SIG-M5 treated with dmso at 0.1 percent for 504 hours (cell line): ENCODE results near the gene CLRN3.

ENCODE experiments used
- DNase-seq: peaks from one replicate; lab custom pipeline; 2025; ENCODE audit not compliant: unreplicated experiment; lab: John Stamatoyannopoulos, UW

Gene CLRN3, protein sequence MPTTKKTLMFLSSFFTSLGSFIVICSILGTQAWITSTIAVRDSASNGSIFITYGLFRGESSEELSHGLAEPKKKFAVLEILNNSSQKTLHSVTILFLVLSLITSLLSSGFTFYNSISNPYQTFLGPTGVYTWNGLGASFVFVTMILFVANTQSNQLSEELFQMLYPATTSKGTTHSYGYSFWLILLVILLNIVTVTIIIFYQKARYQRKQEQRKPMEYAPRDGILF

DNA sequence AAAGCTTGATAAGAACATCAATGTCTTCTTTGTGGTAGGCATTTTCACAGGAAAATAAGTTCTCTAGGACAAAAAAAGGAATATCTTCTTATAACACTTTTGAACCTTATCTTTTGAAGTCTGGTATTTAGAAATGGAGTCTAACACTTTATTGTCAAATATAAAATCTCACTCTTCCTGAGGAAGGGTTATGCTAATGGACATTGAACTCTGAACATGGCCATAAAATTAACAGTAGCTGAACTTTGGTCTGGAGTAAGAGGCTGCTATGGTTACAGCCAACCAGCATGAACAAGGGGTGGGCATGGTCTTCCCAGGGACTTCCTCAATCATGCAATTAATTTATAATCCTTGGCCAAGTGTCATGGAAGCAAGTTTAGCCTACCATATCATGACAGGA is at the start of gene CLRN3:
Gene CLRN3, minus strand, starts transcription at position 199 of the 400 bp plus-strand sequence. Its CDS starts 157 bp downstream, at position 42.
- no peak for DNase-seq

DNA sequence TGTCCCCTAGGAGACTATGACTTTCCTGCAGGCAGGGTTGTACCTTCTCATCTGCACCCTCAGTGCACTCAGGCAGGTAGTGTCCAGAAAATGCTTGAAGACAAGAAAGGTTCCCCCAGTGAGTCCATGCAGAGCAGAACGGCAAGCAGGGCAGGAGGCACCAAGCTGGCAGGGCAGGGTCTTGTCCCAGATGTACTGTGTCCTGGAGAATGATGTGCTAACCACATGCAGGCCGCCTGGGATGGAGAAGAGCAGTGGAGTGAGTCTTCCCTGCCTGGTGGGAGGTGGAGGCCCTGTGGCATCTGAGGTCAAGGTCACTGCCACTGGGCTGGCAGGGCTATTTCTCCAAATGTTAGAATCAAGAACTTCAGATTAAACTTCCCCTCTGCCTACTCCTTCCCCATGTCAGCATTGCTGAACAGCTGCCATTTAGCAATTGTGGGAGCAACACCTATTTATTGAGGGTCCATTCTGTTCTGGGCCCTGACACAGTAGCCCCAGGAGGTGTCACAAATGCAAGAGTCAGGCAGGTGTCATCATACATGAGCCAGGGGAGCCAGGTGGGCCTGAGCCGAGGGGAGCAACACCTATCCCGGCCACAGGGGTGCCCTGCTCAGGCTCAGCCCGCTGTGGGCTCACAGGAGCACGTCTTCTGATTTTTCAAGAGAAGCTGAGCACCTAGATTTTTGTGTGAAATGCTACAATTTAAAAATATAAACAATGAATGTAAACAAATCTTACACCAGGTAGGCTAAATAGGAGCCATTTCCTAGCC is 48.3 kb upstream of the CLRN3 start:
- no peak for DNase-seq

DNA sequence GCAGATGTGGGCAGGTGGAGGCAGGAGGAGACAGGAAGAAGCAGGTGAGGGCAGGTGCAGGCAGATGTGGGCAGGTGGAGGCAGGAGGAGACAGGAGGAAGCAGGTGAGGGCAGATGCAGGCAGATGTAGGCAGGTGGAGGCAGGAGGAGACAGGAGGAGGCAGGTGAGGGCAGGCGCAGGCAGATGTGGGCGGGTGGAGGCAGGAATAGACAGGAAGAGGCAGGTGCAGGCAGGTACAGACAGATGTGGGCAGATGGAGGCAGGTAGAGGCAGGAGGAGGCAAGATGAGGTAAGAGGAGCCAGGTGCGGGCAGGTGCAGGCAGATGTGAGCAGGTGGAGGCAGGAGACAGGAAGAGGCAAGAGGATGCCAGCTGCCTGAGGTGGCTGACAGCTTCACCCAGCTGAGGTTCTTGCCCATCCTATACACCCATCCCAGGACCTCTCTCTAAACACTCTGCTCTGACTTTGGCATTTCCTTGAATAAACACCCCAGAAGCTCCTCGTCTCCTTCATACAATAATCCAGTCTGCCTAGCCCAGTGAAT is 47.1 kb upstream of the CLRN3 start:
- no peak for DNase-seq

DNA sequence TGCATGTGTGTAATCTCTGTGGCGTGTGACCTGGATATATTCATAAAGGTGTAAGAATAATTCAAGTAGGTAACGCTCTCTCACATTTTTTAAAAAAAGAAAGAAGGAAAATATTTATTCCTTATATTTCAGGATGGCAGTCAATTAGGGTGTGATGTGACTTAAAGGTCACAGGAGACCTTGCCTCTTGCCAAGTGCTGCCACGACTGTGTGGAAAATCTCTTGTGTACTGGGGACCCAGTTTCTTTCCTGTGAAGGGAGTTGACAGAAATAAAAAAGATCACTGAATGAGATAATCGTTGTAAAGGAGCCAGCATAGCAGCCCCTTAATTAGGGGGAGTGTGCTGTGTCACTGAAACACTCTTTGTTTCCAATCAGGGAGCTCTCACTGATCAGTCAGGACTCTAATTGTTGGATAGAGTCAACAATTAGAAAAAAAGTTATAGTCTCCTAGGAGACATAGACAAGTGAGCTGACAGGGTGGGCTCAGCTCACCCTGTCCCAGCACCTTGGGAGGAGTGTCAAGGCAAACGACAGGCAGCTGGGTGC is 45.2 kb upstream of the CLRN3 start:
- no peak for DNase-seq

DNA sequence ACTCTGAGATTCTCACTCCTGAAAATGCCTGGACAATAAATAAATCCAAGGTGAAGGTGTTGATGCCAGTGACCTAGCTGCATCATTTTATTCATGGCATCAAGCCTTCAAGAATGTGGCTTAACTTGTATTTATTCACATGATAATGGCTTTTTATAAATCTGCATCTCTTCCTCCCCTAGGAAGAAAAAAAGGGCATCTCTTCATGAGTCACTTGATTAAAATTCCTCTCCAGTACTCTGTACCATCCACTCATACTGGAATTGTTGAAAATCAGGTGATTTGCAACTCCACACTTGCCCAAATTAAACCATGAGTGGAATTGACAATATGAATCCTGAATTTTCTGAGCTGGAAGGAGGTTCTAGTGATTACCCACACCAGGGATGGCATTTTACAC is 44.3 kb upstream of the CLRN3 start:
- DNase-seq = no peak

DNA sequence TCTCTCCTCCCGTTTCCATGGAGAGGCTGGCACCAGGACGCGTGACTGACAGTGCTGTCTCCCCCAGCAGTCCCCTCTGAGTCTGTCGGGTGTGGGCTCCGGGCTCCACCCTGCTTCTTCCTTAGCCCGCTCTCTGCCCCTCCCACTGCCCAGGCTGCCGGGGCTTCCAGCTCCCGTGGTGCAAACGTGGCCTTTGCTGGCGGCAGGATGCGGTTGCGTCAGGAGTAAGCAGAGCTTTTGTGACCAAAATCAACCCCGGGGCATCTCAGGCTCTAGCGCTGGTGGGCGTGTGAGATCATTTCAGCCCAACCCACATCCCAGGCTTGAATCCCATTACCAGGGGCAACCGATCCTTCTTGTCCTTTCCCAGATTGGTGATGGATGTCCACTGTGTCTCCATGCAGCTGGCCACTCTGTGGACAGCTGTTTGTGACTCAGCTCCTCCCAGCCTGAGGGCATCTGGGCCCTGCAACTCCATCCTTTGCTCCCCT is 42.4 kb upstream of the CLRN3 start:
- DNase-seq = no peak

DNA sequence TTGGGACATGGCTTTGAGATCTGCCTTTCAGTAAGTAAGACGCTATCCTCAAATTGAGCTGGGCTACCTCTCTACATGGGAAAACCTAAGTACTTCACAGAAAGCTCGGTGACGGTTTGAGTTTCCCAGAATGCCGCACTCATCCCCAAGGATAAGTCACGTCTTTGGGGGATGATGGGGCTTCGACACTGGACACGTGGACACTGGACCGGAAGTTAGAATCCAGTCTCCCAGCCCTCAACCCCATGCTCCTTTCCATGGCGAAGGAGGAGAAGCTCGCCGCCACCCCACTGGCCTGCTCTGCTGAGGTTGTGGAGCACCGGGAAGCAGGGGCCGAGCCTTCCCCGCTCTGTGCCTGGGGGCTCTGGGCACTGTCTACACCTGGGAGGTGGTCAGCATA is 41.6 kb upstream of the CLRN3 start:
- DNase-seq = no peak

DNA sequence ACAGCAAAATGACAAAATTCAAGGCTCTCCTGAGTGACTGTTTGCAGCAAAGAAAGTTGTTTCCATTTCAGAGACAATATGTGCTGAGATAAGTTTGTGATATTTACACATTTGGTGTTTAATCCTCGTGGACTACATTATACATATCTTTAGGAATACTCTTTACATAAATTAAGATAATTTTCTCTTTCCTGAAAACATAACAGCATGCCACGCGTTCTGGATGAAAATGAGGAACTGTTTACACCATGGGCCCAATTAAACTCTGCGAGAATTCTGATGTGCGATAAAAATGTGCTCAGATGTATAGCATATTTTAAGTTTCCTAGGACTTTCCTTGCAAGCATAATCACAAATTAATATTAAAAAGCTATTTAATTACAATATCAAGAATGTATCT is 40.5 kb upstream of the CLRN3 start:
- DNase-seq = no peak

DNA sequence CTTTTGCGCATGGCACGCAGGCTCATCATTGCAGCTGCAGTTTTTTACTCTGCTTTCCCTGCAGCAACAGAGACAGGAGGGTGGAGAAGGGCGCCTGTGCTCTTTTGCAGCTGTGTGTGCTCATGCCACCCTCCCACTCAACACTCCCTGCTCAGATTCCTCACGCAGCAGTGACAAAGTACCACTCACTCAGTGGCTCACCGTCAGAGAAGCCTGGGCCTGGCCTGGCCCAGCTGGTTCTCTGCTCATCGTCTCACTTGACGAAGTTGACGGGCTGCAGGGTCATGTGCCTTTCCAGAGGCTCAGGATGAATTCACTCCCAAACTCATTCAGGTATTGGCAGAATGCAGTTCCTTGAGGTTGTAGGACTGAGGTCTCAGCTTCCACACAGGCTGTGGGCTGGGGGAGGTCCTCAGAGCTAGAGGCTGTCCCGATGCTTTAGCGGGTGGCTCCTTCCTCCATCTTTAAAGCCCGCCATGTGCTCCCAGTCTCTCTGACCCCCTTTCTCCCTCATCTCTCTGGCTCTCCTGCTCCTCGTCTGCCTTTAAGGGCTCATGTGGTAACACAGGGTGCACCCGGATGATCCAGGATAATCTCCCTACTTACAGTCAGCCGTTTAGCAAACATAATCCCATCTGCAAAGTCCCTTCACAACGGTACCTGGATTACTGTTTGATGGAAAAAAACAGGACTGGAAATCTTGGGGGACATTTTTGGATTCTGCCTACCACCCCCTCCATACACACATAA is 40.0 kb upstream of the CLRN3 start:
- no peak for DNase-seq

DNA sequence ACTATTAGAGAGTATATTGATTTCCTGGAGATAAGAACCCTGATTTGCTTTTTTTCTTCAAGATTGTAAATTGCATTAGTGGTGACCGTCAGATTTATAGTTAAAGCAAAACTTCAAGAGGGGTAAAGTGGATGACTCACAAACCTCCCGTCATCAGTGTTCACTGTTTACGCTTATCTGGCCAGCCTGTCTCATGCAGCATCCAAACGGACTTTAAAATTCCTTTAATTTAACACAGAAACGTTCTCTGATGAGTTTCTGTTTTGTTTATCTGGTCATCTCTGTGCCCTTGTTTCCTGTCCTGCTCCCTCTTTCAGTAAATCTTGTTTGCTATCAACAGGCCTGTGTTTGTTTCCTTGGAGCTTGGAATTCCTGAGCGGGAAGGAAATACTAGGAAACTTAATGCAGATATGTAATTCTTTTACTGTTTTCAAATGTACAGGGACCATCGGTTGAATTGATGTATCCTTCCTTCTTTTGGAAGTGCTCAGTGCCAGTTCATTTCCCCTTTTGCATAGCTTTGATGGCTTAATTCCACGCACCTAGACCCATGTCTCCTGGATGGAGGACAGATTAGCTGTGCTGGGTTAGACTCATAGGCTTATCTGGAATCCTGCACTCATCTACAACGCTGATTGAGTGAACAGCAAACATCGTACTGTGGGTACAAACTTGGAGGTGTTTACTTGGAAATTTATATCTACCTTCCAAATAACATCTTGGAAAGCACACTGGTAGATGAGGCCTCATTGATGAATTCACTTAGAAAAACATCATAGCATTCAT is 35.5 kb upstream of the CLRN3 start:
- no peak for DNase-seq

DNA sequence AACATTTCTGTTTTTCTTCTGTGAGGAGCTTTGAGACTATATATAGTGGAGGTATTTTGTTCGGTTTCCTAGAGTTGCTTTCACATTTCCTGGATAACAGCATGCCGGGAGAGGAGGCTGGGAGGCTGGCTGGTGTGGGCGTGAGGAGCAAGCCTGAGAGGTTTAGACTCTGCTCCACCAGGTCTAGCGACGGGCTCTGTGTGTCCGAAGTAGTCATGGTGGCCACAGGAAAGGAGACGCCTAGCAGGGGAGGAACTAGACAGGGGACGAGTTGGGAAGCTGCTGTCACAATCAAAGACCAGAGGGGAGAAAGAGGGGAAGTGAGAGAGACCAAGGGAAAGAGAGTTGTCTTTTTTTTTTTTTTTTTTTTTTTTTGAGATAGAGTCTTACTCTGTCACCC is 33.7 kb upstream of the CLRN3 start:
- DNase-seq = peak; percentile 83

DNA sequence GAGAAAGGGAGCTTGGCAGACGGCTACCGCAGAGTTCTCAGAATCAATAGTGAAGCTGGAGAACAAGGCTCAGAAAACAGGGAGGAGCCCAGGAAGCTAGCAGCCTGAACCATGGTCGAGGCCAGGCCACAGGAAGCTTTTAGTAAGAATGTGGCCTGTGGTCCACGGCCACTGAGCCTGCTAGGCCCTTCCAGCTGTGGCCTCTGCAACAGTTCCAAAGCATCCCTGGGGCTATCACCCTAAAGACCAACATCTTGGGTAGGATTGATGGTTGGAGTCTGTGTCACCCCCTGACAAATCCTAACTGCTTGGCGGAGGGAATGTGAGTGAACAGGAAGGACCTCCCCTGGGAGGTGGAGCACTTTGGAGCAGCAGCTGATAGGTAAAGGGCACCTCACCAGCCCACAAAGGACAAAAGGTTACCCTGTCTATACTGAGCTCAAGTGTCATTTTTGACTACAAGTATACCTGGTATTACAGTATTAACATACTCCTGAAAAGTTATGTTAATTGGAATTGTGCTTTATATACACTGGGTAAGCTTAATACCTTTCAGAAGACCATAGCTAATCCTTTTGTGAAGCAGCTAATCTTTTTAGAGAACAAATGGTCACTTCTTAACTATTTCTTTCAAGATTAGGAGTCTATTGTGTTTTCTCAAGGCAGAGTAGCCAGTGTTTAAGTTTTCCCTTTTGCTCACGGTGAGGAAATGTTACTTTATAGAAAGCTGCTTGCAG is 32.9 kb upstream of the CLRN3 start:
- DNase-seq = no peak

DNA sequence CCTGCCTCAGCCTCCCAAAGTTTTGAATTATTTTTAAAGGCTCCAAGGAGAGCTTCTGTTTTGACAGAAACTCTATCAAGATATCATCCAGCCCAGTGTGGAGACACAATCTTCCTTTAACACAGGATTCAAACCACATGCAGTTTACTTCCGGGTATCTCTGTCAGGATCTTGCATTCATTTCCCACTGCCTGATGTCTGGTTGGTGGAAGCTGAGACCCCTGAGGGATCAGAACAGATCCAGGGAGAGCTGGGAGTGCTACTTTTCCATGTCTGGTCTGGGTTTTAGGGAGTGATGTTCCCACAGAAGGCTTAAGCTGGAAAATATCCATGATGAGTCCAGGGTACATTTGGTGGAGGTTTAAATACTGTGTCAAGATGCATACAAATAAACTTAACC is 30.9 kb upstream of the CLRN3 start:
- DNase-seq = no peak

DNA sequence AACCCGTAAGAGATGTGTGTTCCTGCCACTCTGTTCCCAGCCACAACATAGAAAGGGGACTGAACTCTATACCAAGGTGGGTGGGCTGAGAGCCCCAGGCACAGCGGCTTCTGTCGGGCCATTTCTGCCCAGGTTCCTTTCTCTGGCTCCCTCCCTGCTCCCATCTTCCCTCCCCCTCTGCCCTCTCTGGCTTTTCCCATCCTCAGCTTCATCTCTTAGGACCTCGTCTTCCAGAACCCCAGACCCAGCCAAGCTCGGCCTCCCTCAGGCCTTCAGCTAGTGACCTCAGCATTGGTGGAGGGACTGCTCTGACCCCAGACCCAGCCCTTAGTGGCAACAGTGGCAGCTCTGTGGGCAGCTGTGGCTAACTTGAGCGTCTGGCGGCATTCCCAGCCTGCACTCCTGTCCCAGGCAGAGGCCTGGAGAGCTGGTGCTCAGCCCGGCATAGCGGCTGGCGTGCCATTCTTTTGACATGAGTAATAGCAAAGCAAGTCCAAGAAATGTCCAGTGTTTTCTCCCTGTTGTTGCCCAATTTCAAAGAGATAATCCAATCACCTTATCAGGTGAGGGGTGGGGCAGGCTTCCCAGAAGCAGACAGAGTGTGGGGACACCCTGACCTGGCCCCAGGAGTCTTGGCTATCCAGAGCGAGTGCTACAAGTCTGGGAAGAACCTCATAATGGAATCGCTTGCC is 30.1 kb upstream of the CLRN3 start:
- no peak for DNase-seq

DNA sequence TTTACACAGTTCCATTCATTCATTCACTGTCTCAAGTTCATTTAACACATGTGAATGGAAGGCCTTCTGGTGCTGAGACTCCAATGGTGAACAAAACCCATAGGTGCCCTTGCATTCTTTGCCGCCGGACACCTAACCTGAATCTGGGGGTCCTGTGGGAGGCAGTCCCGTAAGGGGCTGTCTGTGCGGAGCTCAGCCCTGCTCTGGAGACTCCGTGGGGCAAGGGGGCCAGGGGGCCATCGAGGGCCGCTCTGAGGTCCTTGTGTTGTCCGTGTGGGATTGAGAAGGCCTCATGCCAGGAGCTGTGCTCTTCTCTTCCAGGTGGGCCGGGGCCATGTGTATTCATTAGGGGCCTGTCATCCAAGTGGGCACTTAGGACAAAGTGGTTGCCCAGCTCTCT is 29.5 kb upstream of the CLRN3 start:
- DNase-seq = no peak

DNA sequence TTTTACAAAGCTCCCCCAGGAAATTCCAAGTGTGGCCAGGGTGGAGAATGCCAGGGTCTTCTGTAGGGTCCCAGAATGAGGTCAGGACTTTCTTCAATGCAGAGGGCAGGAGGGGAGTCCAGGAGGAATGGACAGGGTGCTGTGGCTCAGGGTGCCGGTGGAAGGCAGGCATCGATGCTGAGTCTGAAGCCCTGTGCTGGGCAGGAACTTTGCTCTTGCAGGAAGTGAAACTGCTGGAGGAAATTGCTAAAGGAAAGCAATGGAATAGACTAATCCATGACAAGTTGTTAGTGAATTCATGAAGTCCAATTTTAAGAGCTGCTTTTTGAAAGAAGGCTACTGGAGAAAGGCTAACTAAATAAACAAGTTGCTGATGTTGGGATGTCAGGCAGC is 29.0 kb upstream of the CLRN3 start:
- peak; percentile 71 for DNase-seq

DNA sequence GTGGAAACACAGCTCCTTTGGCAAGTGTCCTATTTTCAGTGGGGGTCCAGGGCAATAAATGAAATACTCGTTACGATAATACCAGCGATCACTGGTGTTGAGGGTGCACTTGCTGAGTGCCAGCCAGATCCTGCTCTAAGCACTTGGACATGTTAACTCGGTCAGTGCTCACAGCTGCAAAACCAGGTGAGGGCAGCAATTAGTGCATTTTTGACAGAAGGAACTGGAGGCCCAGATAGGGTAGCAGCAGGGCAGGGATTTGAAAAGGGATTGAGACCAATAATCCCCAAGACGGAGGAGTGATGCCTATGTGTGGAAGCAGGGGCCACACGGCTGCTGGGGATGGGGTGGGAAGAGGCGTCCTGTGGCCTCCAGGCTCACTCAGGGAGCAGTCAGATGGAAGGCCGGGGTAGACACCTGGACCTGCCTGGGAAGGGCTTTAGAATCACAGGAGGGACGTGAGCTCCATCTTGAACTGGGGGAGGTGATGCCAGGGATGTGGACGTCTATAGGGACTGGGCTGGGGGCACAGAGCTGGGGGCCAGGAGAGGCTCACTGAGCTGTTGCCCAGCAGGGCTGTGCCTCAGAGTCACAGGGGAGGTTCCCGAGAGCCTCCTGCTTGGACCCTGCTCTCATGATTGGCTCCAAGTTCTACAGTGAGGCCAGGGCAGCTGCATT is 28.5 kb upstream of the CLRN3 start:
- DNase-seq = no peak

DNA sequence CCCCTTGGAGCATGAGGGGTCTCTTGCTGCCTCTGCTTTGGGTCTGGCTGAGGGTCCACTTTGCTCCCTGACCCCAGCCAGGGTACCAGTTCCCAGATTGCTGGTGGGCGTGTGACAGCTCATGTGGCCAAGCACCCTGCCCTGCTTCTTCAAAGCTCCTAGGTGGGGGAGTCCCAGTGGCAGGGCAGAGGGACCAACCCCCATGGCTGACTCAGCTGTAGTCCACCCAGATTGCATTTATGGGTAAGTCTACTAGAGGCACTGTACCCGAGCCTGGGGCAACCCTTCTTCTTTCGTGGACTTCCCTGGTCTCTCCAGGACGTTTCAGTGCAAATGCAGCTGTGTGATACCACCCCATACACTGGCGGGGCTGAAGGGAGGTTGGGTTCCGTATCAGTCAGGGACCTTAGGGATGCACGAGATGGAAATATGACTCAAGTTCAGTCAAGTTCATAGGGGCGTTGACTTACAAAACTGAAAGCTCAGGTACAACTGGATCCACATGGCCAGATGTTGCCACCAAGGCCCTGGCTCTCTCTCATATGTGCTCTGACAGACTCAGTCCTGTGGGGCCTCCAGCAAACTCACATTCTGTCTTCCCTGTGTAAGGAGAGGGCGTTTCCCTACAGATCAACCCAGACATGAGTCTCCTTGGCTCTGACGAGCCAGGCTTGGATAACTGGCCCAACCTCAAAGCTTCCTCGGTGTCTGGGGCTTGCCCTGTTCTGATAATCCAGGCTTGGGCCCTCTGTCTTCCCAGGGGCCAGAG is 27.7 kb upstream of the CLRN3 start:
- DNase-seq = peak; percentile 45
